ENCODE data around the gene MIS18A. TPM values are rescaled to one million over a fixed set of nuclear protein-coding genes. Genes with fewer than 3 reads are reported as not detected.

The MIS18A gene
- polyA plus RNA-seq, 1 donor from 2014 or later = 15.9 TPM

GRCh38 chr21:32297449-32297848 is 18.6 kb upstream of the MIS18A start:
- Histone ChIP-seq H3K27ac (ENCODE audit: low read length) (no peak overlapping the region), H3K36me3 (ENCODE audit: insufficient read depth, low read length) (no peaks in the 10 kb centered on the region), H4K20me1 (ENCODE audit: insufficient read depth) (no peaks in the 10 kb centered on the region), H3K9me2 (ENCODE audit: insufficient read depth, low read length) (no peaks in the 10 kb centered on the region), H3K9me3 (ENCODE audit: low read length) (no peaks in the 10 kb centered on the region), H3K27me3 (ENCODE audit: insufficient read depth, low read depth, low read length) (no peaks in the 10 kb centered on the region), H2AFZ (ENCODE audit: low read depth, low read length) (no peak overlapping the region), H3F3A (ENCODE audit: insufficient read depth, low read length, poor library complexity, severe bottlenecking) (no peaks in the 10 kb centered on the region), H3K4me2 (ENCODE audit: low read length) (no peak overlapping the region), H3K9ac (ENCODE audit: low read length) (no peak overlapping the region), H3K4me3 (ENCODE audit: low read length) (no peak overlapping the region), H3K79me2 (replicated peaks; ENCODE audit: insufficient read depth, low read length) (no peaks in the 10 kb centered on the region)
- TF ChIP-seq RAD21 (conservative IDR thresholded peaks at IDR 0.05) (no peak), MXI1 (conservative IDR thresholded peaks at IDR 0.05; ENCODE audit: poor library complexity, severe bottlenecking) (no peak), EZH2 (IDR thresholded peaks at IDR 0.05; ENCODE audit: borderline replicate concordance, insufficient read depth, low read length, poor library complexity, severe bottlenecking) (no peak), EP300 (conservative IDR thresholded peaks at IDR 0.05; ENCODE audit: poor library complexity, severe bottlenecking) (no peak), CTCF (IDR thresholded peaks at IDR 0.05; ENCODE audit: poor library complexity, severe bottlenecking) (no peak), TAF1 (IDR thresholded peaks at IDR 0.05; ENCODE audit: low read depth) (no peak), POLR2AphosphoS5 (IDR thresholded peaks at IDR 0.05) (no peak), SMC3 (conservative IDR thresholded peaks at IDR 0.05; ENCODE audit: poor library complexity) (no peak)
- TF ChIP-seq, protein P1, sequence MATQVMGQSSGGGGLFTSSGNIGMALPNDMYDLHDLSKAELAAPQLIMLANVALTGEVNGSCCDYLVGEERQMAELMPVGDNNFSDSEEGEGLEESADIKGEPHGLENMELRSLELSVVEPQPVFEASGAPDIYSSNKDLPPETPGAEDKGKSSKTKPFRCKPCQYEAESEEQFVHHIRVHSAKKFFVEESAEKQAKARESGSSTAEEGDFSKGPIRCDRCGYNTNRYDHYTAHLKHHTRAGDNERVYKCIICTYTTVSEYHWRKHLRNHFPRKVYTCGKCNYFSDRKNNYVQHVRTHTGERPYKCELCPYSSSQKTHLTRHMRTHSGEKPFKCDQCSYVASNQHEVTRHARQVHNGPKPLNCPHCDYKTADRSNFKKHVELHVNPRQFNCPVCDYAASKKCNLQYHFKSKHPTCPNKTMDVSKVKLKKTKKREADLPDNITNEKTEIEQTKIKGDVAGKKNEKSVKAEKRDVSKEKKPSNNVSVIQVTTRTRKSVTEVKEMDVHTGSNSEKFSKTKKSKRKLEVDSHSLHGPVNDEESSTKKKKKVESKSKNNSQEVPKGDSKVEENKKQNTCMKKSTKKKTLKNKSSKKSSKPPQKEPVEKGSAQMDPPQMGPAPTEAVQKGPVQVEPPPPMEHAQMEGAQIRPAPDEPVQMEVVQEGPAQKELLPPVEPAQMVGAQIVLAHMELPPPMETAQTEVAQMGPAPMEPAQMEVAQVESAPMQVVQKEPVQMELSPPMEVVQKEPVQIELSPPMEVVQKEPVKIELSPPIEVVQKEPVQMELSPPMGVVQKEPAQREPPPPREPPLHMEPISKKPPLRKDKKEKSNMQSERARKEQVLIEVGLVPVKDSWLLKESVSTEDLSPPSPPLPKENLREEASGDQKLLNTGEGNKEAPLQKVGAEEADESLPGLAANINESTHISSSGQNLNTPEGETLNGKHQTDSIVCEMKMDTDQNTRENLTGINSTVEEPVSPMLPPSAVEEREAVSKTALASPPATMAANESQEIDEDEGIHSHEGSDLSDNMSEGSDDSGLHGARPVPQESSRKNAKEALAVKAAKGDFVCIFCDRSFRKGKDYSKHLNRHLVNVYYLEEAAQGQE (IDR thresholded peaks at IDR 0.05; ENCODE audit: borderline replicate concordance) = no peak

GRCh38 chr21:32285476-32285875 is 6.6 kb upstream of the MIS18A start:
- Histone ChIP-seq H4K20me1 (ENCODE audit: insufficient read depth) (no peaks in the 10 kb centered on the region), H3K4me3 (ENCODE audit: low read length) (no peak overlapping the region), H3K79me2 (replicated peaks; ENCODE audit: insufficient read depth, low read length) (no peaks in the 10 kb centered on the region), H3K9me3 (ENCODE audit: low read length) (no peaks in the 10 kb centered on the region), H3K27ac (ENCODE audit: low read length) (no peak overlapping the region), H3K27me3 (ENCODE audit: insufficient read depth, low read depth, low read length) (no peaks in the 10 kb centered on the region), H3K4me2 (ENCODE audit: low read length) (no peak overlapping the region), H3K9me2 (ENCODE audit: insufficient read depth, low read length) (no peaks in the 10 kb centered on the region), H2AFZ (ENCODE audit: low read depth, low read length) (no peak overlapping the region), H3K36me3 (ENCODE audit: insufficient read depth, low read length) (no peaks in the 10 kb centered on the region), H3K9ac (ENCODE audit: low read length) (no peak overlapping the region), H3F3A (ENCODE audit: insufficient read depth, low read length, poor library complexity, severe bottlenecking) (no peaks in the 10 kb centered on the region)
- TF ChIP-seq CTCF (IDR thresholded peaks at IDR 0.05; ENCODE audit: poor library complexity, severe bottlenecking) (no peak), RAD21 (conservative IDR thresholded peaks at IDR 0.05) (no peak), MXI1 (conservative IDR thresholded peaks at IDR 0.05; ENCODE audit: poor library complexity, severe bottlenecking) (no peak), EP300 (conservative IDR thresholded peaks at IDR 0.05; ENCODE audit: poor library complexity, severe bottlenecking) (no peak), SMC3 (conservative IDR thresholded peaks at IDR 0.05; ENCODE audit: poor library complexity) (no peak), POLR2AphosphoS5 (IDR thresholded peaks at IDR 0.05) (no peak), TAF1 (IDR thresholded peaks at IDR 0.05; ENCODE audit: low read depth) (no peak), EZH2 (IDR thresholded peaks at IDR 0.05; ENCODE audit: borderline replicate concordance, insufficient read depth, low read length, poor library complexity, severe bottlenecking) (no peak)
- TF ChIP-seq, protein P1 (IDR thresholded peaks at IDR 0.05; ENCODE audit: borderline replicate concordance) = no peak

Measured in neural cell (in vitro differentiated cells).